T-helper 2 cell treated with Interferon-gamma antibody and Interleukin-4, amounts not matched to agents 5 μg/mL and 100 μg/mL, for 36 hours (primary cell): ENCODE results near the gene SLC66A3.

ENCODE experiments used
- DNase-seq: peaks from one replicate; pipeline ENCODE4 v3.0.0; 2021; ENCODE audit warnings: low spot score
- H3K27ac Mint-ChIP-seq: one replicate; pipeline ENCODE4 v1.8.0; 2021; ENCODE audit warnings: mild to moderate bottlenecking, mixed read lengths
- H3K27me3 Mint-ChIP-seq: one replicate; pipeline ENCODE4 v1.8.0; 2021; ENCODE audit warnings: low read depth, mixed read lengths
- H3K36me3 Mint-ChIP-seq: one replicate; pipeline ENCODE4 v1.8.0; 2021; ENCODE audit warnings: low read depth, mixed read lengths
- H3K4me1 Mint-ChIP-seq: one replicate; pipeline ENCODE4 v1.8.0; 2021; ENCODE audit warnings: low read depth, mixed read lengths
- H3K4me3 Mint-ChIP-seq: one replicate; pipeline ENCODE4 v1.8.0; 2022; ENCODE audit warnings: mild to moderate bottlenecking, moderate library complexity, mixed read lengths
- H3K9me3 Mint-ChIP-seq: one replicate; pipeline ENCODE4 v1.8.0; 2021; ENCODE audit warnings: mixed read lengths

Gene SLC66A3

GRCh38 chr2:11146076-11146475, 9.2 kb upstream of the SLC66A3 start:
- H3K9me3 Mint-ChIP-seq = no peaks in the 10 kb centered on the region
- H3K4me1 Mint-ChIP-seq = no peaks in the 10 kb centered on the region
- H3K27me3 Mint-ChIP-seq = peaks cover 15% of the 10 kb centered on the region
- no peaks in the 10 kb centered on the region for H3K36me3 Mint-ChIP-seq
- H3K27ac Mint-ChIP-seq = no peak overlapping the region
- no peak for DNase-seq
- no peak overlapping the region for H3K4me3 Mint-ChIP-seq

- H3K36me3 Mint-ChIP-seq = no peaks in the 10 kb centered on the region
- H3K4me3 Mint-ChIP-seq = no peak overlapping the region
- no peaks in the 10 kb centered on the region for H3K4me1 Mint-ChIP-seq
- H3K27ac Mint-ChIP-seq = no peak overlapping the region
- H3K27me3 Mint-ChIP-seq = peaks cover 15% of the 10 kb centered on the region
- DNase-seq = no peak
- no peaks in the 10 kb centered on the region for H3K9me3 Mint-ChIP-seq
Observed at GRCh38 chr2:11147263-11147662, 8.0 kb upstream of the SLC66A3 start.

DNA sequence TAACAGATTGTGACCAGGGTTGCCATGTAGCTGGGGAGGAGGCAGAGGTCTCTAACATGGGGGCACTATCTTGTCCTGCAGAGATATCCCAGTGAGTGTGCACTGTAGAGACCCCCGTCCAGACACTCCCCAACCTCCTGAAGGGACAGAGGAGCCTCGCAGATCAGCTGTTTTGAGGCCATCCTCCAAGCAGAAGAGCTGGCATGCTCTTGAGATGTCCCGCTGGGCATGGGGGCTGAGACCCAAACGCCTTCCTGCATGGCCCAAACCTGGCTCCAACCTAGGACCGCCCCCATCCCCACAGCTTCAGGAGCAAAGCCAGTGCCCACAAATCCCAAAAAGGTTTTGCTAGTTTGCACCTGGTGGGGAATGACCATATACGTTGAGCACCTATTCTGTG, 2.7 kb upstream of the SLC66A3 start:
- Mint-ChIP-seq H3K4me3 (no peak overlapping the region), H3K36me3 (no peaks in the 10 kb centered on the region), H3K9me3 (no peaks in the 10 kb centered on the region), H3K27me3 (peaks cover 14% of the 10 kb centered on the region), H3K27ac (no peak overlapping the region), H3K4me1 (peaks cover 10% of the 10 kb centered on the region)
- DNase-seq = no peak

DNA sequence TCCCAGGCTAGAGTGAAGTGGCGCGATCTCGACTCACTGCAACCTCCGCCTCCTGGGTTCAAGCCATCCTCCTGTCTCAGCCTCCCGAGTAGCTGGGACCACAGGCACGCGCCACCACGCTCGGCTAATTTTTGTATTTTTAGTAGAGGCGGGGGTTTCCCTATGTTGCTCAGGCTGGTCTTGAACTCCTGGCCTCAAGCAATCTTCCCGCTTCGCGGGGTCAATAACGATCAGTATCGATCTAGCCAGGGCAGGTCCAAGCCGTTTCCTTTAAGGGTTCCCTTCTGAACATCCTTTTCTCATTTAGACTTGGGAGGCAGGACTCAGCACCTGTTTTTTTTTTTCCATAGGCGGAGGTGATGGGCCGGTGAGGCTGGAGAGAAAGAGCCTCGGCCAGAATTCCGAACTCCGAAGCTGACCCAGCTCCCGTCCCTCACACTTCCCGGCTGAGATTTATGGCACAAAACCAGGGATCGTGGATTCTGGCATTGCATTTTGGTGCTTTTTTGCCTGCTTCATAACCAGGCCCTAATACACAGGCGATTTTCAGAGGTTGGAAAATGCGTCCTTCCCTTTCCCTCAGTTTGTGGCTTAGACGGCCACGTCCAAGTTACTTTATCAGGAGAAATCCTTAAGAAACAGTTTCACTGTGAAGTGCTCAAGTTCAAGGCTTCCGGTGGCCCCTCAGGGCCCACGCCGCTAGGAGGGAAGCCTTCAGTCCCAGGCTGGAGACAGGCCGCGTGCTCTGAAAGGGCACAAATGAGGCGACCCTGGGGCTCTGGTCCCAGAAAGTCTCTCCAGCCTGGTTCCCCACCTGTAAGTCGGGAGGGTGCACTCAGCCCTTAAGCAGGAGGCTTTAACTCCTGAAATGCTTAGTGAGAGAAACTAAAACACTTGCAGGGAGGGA, 998 bp upstream of the SLC66A3 start:
- H3K9me3 Mint-ChIP-seq = no peaks in the 10 kb centered on the region
- peaks cover 10% of the 10 kb centered on the region for H3K4me1 Mint-ChIP-seq
- peak overlapping the region; percentile 84 for H3K4me3 Mint-ChIP-seq
- no peaks in the 10 kb centered on the region for H3K36me3 Mint-ChIP-seq
- H3K27ac Mint-ChIP-seq = peak overlapping the region; percentile 86
- peaks cover 14% of the 10 kb centered on the region for H3K27me3 Mint-ChIP-seq
- no peak for DNase-seq

DNA sequence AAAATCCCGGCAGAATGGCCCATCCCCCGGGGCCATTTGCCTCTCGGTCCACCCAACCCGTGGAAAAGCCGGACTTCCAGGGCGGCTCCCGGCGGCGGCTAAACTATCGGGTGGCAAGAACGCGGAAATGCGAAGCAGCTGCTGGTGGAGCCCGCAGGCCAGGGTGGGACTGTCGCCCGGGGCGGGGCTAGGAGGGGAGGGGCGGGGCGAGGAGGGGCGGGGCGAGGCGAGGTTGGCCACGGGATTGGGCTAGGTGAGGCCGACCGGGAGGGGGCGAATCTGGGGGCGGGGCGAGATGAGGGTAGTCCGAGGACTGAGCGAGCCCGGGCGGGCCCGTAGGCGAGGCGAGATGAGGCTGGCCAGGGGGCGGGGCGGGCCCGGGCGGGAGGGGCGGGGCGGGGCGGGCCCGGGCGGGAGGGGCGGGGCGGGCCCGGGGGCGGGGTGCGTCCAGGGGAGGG, 315 bp upstream of the SLC66A3 start:
- Mint-ChIP-seq H3K4me3 (peak overlapping the region; percentile 84), H3K4me1 (peaks cover 10% of the 10 kb centered on the region), H3K9me3 (no peaks in the 10 kb centered on the region), H3K36me3 (no peaks in the 10 kb centered on the region), H3K27ac (peak overlapping the region; percentile 86), H3K27me3 (peaks cover 13% of the 10 kb centered on the region)
- peak; percentile 95 for DNase-seq

DNA sequence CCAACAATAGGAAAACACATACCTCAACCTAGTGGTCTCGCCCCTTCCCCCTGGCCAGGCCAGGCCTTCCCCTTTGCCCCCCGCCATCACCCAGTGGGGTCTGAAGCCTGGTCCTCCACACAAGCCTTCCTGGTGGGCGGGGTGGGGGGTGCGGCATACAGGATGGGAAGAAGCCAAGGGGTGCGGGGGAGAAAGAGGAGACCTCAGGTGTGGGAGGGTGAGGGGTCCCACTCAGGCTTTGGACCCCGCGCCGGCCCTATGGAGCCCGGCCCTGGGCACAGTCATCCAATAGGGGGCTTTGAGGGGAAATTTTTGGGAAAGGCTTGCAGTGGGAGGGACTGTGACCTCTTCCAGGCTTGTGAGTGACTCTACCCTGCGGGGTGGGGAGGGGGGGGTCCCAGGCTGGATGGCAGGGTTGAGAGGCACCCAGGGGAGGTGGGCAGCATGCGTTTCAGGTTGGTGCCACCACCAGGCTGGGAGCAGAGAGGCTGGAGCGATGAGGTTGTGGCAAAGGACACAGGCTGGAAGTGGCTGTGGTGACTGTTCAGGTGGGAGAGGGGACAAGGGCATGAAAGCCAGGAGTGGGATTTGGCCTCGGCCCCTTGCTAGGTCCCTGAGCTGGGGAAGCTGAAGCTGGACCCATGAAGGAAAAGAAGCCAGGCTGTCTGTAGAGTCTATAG, 1.3 kb downstream of the SLC66A3 start:
- peak overlapping the region; percentile 85 for H3K4me3 Mint-ChIP-seq
- H3K36me3 Mint-ChIP-seq = no peaks in the 10 kb centered on the region
- peaks cover 18% of the 10 kb centered on the region for H3K4me1 Mint-ChIP-seq
- no peak overlapping the region for H3K27ac Mint-ChIP-seq
- H3K27me3 Mint-ChIP-seq = peaks cover 9% of the 10 kb centered on the region
- H3K9me3 Mint-ChIP-seq = no peaks in the 10 kb centered on the region
- DNase-seq = no peak

DNA sequence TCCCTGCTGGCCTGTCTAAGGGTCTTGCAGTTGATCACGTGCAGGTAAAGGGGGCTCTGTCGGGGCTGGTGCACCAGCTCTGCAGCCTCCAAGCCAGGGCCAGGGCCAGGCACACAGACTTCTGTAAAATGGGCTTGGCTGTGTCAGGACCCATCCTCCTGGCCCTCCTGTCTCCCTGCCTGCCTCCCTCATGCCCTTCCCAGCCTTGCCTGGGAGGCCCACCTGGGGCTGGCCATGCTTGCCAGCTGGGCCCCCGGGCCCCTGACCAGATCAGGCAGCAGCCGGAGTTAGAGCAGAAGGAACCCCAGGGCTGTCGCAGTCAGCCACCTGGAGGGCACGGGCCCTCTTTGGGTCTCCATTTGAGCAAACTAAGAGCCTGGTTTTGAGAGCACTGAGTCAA, 2.0 kb downstream of the SLC66A3 start:
- H3K27ac Mint-ChIP-seq = no peak overlapping the region
- peaks cover 3% of the 10 kb centered on the region for H3K27me3 Mint-ChIP-seq
- no peaks in the 10 kb centered on the region for H3K9me3 Mint-ChIP-seq
- H3K36me3 Mint-ChIP-seq = peaks cover 2% of the 10 kb centered on the region
- no peak overlapping the region for H3K4me3 Mint-ChIP-seq
- H3K4me1 Mint-ChIP-seq = peaks cover 18% of the 10 kb centered on the region
- DNase-seq = no peak

GRCh38 chr2:11157731-11158130, 2.5 kb downstream of the SLC66A3 start:
- Mint-ChIP-seq H3K36me3 (peaks cover 2% of the 10 kb centered on the region), H3K4me3 (no peak overlapping the region), H3K4me1 (peaks cover 18% of the 10 kb centered on the region), H3K27me3 (no peaks in the 10 kb centered on the region), H3K27ac (no peak overlapping the region), H3K9me3 (no peaks in the 10 kb centered on the region)
- no peak for DNase-seq

DNA sequence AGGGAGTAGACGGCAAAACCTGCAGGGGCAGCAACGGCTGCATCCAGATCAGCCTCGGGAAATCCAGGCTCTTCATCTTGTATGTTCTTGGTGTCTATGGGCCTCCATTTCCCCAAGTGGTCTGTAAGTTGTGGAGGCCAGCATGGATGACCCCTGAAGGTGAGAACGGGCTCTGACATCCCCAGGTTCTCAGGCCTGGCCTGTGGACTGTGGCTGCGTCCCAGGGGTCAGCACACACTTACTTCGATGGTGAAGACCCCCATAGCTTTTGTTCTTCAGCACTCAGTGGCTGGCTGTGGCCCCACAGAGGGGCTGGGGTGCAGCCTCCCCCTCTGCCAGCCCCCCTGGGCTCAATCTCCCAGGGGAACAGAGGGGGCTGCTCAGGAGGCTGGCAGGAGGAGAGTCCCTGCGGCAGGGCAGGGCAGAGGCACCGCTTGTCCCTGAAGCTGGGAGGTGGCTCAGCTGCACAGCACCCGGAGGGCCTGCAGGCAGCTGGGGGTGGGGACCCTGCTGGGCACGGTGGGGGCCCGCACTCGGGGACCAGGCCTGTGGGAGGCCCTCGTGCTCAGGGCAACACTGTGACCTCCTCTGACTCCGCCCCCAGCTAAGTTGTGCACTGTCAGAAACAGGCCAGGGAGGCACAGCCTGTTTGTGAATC, 3.8 kb downstream of the SLC66A3 start:
- Mint-ChIP-seq H3K27ac (no peak overlapping the region), H3K27me3 (no peaks in the 10 kb centered on the region), H3K4me1 (peaks cover 18% of the 10 kb centered on the region), H3K4me3 (no peak overlapping the region), H3K9me3 (no peaks in the 10 kb centered on the region), H3K36me3 (peaks cover 2% of the 10 kb centered on the region)
- DNase-seq = no peak

GRCh38 chr2:11159574-11160170, 4.4 kb downstream of the SLC66A3 start:
- H3K27ac Mint-ChIP-seq = no peak overlapping the region
- H3K27me3 Mint-ChIP-seq = no peaks in the 10 kb centered on the region
- DNase-seq = no peak
- no peaks in the 10 kb centered on the region for H3K9me3 Mint-ChIP-seq
- H3K4me3 Mint-ChIP-seq = no peak overlapping the region
- H3K36me3 Mint-ChIP-seq = peaks cover 2% of the 10 kb centered on the region
- peaks cover 13% of the 10 kb centered on the region for H3K4me1 Mint-ChIP-seq

- Mint-ChIP-seq H3K36me3 (peaks cover 2% of the 10 kb centered on the region), H3K9me3 (no peaks in the 10 kb centered on the region), H3K4me3 (no peak overlapping the region), H3K27ac (no peak overlapping the region), H3K4me1 (peaks cover 12% of the 10 kb centered on the region), H3K27me3 (no peaks in the 10 kb centered on the region)
- no peak for DNase-seq
Observed at GRCh38 chr2:11160256-11160655, 5.0 kb downstream of the SLC66A3 start.

DNA sequence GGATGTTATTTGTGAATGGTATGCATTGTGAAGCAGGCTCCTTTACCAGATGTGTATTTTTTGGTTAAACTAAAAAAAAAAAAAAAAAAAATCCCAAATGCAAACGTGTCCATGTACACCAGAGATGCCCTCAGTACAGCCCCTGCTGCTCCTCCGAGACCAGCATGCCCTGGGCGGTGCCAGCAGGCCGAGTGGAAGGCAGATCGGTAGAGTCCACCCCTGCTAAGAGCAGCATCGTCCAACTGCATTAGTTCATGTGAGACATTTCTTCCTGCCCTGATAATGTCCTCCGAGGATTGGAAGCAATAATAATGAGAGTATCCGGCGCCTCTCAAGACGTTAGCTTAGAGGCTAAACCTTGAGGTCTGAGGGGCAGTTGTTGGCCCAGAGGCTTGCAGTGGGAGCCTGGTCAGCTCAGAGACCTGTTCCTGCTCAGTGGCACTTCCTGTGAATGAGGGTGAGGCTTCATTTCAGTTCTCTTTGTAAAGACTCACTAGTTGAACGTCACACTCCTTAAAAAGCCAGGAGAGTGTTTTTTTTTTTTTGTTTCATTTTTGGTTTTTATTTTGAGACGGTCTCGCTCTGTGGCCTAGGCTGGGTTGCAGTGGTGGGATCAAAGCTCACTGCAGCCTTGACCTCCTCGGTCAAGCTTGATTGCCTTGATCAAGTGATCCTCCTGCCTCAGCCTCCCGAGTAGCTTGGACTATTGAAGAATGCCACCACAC, 5.6 kb downstream of the SLC66A3 start:
- peaks cover 2% of the 10 kb centered on the region for H3K36me3 Mint-ChIP-seq
- H3K4me3 Mint-ChIP-seq = peak overlapping the region; percentile 30
- no peak for DNase-seq
- H3K27me3 Mint-ChIP-seq = no peaks in the 10 kb centered on the region
- H3K4me1 Mint-ChIP-seq = peaks cover 10% of the 10 kb centered on the region
- H3K27ac Mint-ChIP-seq = peak overlapping the region; percentile 86
- H3K9me3 Mint-ChIP-seq = no peaks in the 10 kb centered on the region

GRCh38 chr2:11161747-11162146, 6.5 kb downstream of the SLC66A3 start:
- no peak overlapping the region for H3K27ac Mint-ChIP-seq

More at GRCh38 chr2:11161747-11162146, 6.5 kb downstream of the SLC66A3 start:
- Mint-ChIP-seq H3K4me1 (peaks cover 7% of the 10 kb centered on the region), H3K9me3 (no peaks in the 10 kb centered on the region), H3K36me3 (peaks cover 2% of the 10 kb centered on the region), H3K27me3 (no peaks in the 10 kb centered on the region), H3K4me3 (no peak overlapping the region)
- no peak for DNase-seq
